ENCODE results near the gene PYROXD2. TPM values are rescaled to one million over a fixed set of nuclear protein-coding genes. Genes with fewer than 3 reads are reported as not detected.

PYROXD2 gene
- total and polyA plus RNA-seq, 2 experiments from 2014 or later: 1.3 to 2.6 TPM

DNA sequence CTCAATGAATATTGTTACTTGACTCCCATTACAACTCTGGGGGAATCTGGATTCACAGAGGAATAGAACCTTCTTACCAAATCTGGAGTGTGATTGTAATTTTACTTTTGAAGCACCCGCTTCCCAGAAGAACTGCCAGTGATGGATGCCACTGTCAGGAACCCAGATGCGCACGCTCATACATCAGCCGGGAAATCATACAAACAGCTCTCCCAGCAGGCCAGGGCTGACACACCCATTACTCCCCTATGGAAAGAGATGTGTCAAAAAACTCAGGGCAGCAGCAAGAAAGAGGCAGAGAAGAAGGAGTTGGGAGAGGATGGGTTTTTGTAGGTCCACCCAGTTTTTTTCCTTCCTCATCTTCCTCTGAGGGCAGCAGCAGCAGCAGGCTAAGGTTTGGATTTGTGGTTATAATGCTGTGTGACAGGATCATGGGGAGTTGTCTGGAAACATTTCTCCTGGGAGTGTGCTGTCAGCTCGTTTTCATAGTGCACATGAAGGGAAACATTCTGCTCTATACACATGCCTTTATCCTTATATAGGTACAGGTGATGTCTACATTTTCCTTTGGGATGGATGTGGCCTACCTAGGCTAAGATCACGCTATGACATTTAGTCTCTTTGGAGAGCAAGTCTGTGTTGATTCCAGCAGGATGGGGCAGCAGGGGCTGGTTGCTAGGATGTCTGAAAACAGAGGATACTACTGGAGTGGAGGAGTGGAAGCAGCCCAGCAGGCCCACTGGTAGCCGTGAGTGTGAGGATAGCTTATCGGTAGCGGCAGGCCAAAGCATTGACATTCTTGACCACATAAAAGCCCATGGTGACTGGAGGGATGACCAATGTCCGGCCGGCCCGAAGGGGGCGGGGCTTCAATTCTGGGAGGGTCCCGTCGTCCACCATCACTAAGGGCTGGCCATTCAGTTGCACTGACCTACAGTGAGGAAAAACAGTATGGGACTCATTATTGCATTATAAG is 44.1 kb upstream of the PYROXD2 start:
- Histone ChIP-seq H2AFZ (no peak overlapping the region), H3K36me3 (ENCODE audit: insufficient read depth) (no peaks in the 10 kb centered on the region), H3K79me2 (replicated peaks; ENCODE audit: insufficient read depth) (no peaks in the 10 kb centered on the region), H3F3A (replicated peaks; ENCODE audit: low read depth) (no peaks in the 10 kb centered on the region), H3K9me2 (ENCODE audit: insufficient read depth) (no peaks in the 10 kb centered on the region), H4K20me1 (replicated peaks; ENCODE audit: insufficient read depth) (no peaks in the 10 kb centered on the region), H3K4me1 (ENCODE audit: insufficient read depth) (peaks cover 22% of the 10 kb centered on the region), H3K27me3 (ENCODE audit: insufficient read depth) (no peaks in the 10 kb centered on the region), H3K4me2 (no peak overlapping the region), H3K4me3 (no peak overlapping the region), H3K27ac (ENCODE audit: low read depth) (no peak overlapping the region)
- ATAC-seq (no peak), DNase-seq (ENCODE audit: low spot score) (no peak)
- TF ChIP-seq, protein P1, sequence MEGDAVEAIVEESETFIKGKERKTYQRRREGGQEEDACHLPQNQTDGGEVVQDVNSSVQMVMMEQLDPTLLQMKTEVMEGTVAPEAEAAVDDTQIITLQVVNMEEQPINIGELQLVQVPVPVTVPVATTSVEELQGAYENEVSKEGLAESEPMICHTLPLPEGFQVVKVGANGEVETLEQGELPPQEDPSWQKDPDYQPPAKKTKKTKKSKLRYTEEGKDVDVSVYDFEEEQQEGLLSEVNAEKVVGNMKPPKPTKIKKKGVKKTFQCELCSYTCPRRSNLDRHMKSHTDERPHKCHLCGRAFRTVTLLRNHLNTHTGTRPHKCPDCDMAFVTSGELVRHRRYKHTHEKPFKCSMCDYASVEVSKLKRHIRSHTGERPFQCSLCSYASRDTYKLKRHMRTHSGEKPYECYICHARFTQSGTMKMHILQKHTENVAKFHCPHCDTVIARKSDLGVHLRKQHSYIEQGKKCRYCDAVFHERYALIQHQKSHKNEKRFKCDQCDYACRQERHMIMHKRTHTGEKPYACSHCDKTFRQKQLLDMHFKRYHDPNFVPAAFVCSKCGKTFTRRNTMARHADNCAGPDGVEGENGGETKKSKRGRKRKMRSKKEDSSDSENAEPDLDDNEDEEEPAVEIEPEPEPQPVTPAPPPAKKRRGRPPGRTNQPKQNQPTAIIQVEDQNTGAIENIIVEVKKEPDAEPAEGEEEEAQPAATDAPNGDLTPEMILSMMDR (conservative IDR thresholded peaks at IDR 0.05; ENCODE audit: low read depth in 2 of 2): no peak
- TF ChIP-seq JUNB (IDR thresholded peaks at IDR 0.05; ENCODE audit: unreplicated experiment) (no peak), STAT1 (IDR thresholded peaks at IDR 0.05; ENCODE audit: unreplicated experiment) (no peak), POLR2AphosphoS5 (IDR thresholded peaks at IDR 0.05; ENCODE audit: low read depth) (no peak), NANOG (IDR thresholded peaks at IDR 0.05; ENCODE audit: borderline replicate concordance) (no peak), EZH2 (IDR thresholded peaks at IDR 0.05; ENCODE audit: low read depth, unreplicated experiment) (no peak), ZNF331 (CRISPR knock-in tag; IDR thresholded peaks at IDR 0.05; ENCODE audit: low read depth) (no peak), ZNF114 (CRISPR knock-in tag; IDR thresholded peaks at IDR 0.05) (no peak), CREB1 (CRISPR knock-in tag; IDR thresholded peaks at IDR 0.05; ENCODE audit: low read depth) (no peak), EZH2phosphoT487 (IDR thresholded peaks at IDR 0.05; ENCODE audit: unreplicated experiment) (no peak)
- TF ChIP-seq, protein P2, sequence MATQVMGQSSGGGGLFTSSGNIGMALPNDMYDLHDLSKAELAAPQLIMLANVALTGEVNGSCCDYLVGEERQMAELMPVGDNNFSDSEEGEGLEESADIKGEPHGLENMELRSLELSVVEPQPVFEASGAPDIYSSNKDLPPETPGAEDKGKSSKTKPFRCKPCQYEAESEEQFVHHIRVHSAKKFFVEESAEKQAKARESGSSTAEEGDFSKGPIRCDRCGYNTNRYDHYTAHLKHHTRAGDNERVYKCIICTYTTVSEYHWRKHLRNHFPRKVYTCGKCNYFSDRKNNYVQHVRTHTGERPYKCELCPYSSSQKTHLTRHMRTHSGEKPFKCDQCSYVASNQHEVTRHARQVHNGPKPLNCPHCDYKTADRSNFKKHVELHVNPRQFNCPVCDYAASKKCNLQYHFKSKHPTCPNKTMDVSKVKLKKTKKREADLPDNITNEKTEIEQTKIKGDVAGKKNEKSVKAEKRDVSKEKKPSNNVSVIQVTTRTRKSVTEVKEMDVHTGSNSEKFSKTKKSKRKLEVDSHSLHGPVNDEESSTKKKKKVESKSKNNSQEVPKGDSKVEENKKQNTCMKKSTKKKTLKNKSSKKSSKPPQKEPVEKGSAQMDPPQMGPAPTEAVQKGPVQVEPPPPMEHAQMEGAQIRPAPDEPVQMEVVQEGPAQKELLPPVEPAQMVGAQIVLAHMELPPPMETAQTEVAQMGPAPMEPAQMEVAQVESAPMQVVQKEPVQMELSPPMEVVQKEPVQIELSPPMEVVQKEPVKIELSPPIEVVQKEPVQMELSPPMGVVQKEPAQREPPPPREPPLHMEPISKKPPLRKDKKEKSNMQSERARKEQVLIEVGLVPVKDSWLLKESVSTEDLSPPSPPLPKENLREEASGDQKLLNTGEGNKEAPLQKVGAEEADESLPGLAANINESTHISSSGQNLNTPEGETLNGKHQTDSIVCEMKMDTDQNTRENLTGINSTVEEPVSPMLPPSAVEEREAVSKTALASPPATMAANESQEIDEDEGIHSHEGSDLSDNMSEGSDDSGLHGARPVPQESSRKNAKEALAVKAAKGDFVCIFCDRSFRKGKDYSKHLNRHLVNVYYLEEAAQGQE (IDR thresholded peaks at IDR 0.05; ENCODE audit: unreplicated experiment): no peak
- TF ChIP-seq, protein P3, sequence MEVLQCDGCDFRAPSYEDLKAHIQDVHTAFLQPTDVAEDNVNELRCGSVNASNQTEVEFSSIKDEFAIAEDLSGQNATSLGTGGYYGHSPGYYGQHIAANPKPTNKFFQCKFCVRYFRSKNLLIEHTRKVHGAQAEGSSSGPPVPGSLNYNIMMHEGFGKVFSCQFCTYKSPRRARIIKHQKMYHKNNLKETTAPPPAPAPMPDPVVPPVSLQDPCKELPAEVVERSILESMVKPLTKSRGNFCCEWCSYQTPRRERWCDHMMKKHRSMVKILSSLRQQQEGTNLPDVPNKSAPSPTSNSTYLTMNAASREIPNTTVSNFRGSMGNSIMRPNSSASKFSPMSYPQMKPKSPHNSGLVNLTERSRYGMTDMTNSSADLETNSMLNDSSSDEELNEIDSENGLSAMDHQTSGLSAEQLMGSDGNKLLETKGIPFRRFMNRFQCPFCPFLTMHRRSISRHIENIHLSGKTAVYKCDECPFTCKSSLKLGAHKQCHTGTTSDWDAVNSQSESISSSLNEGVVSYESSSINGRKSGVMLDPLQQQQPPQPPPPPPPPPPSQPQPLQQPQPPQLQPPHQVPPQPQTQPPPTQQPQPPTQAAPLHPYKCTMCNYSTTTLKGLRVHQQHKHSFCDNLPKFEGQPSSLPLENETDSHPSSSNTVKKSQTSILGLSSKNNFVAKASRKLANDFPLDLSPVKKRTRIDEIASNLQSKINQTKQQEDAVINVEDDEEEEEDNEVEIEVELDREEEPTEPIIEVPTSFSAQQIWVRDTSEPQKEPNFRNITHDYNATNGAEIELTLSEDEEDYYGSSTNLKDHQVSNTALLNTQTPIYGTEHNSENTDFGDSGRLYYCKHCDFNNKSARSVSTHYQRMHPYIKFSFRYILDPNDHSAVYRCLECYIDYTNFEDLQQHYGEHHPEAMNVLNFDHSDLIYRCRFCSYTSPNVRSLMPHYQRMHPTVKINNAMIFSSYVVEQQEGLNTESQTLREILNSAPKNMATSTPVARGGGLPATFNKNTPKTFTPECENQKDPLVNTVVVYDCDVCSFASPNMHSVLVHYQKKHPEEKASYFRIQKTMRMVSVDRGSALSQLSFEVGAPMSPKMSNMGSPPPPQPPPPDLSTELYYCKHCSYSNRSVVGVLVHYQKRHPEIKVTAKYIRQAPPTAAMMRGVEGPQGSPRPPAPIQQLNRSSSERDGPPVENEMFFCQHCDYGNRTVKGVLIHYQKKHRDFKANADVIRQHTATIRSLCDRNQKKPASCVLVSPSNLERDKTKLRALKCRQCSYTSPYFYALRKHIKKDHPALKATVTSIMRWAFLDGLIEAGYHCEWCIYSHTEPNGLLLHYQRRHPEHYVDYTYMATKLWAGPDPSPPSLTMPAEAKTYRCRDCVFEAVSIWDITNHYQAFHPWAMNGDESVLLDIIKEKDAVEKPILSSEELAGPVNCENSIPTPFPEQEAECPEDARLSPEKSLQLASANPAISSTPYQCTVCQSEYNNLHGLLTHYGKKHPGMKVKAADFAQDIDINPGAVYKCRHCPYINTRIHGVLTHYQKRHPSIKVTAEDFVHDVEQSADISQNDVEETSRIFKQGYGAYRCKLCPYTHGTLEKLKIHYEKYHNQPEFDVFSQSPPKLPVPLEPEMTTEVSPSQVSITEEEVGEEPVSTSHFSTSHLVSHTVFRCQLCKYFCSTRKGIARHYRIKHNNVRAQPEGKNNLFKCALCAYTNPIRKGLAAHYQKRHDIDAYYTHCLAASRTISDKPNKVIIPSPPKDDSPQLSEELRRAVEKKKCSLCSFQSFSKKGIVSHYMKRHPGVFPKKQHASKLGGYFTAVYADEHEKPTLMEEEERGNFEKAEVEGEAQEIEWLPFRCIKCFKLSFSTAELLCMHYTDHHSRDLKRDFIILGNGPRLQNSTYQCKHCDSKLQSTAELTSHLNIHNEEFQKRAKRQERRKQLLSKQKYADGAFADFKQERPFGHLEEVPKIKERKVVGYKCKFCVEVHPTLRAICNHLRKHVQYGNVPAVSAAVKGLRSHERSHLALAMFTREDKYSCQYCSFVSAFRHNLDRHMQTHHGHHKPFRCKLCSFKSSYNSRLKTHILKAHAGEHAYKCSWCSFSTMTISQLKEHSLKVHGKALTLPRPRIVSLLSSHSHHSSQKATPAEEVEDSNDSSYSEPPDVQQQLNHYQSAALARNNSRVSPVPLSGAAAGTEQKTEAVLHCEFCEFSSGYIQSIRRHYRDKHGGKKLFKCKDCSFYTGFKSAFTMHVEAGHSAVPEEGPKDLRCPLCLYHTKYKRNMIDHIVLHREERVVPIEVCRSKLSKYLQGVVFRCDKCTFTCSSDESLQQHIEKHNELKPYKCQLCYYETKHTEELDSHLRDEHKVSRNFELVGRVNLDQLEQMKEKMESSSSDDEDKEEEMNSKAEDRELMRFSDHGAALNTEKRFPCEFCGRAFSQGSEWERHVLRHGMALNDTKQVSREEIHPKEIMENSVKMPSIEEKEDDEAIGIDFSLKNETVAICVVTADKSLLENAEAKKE (CRISPR knock-in tag; IDR thresholded peaks at IDR 0.05): no peak
- TF ChIP-seq, protein P4, sequence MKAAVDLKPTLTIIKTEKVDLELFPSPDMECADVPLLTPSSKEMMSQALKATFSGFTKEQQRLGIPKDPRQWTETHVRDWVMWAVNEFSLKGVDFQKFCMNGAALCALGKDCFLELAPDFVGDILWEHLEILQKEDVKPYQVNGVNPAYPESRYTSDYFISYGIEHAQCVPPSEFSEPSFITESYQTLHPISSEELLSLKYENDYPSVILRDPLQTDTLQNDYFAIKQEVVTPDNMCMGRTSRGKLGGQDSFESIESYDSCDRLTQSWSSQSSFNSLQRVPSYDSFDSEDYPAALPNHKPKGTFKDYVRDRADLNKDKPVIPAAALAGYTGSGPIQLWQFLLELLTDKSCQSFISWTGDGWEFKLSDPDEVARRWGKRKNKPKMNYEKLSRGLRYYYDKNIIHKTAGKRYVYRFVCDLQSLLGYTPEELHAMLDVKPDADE (IDR thresholded peaks at IDR 0.05): no peak
- H3K9me3 Mint-ChIP-seq: no peaks in the 10 kb centered on the region
- peaks cover 25% of the 10 kb centered on the region for H3K4me1 Mint-ChIP-seq
- H3K4me3 Mint-ChIP-seq: no peak overlapping the region
- H3K27ac Mint-ChIP-seq: no peak overlapping the region
- H3K27me3 Mint-ChIP-seq (ENCODE audit: insufficient read depth, low read depth, poor library complexity): peaks cover 5% of the 10 kb centered on the region
- no peaks in the 10 kb centered on the region for H3K36me3 Mint-ChIP-seq (ENCODE audit: low read depth)
